Suppressor macrophage (primary cell): ENCODE results near the gene SDCCAG8.

ENCODE experiments used
- DNase-seq, 4 experiments: peaks; one replicate each; pipeline ENCODE4 v3.0.0-alpha.2; 2020 to 2022

The SDCCAG8 gene

GRCh38 chr1:243254233-243254926 lies 1.5 kb upstream of the SDCCAG8 start:
- peak; percentile 90 to 96 (median 92) for DNase-seq

- peak; percentile 95 to 97 (median 96) for DNase-seq
Observed at GRCh38 chr1:243254927-243255790, 682 bp upstream of the SDCCAG8 start, which contains the start of gene CEP170. TSS of gene CEP170 (minus strand) at chr1:243255281. CDS start at chr1:243225280, 30,001 bp downstream.

GRCh38 chr1:243256590-243256989 lies 749 bp downstream of the SDCCAG8 start:
- no peak for DNase-seq

- DNase-seq = no peak
Observed at GRCh38 chr1:243257189-243257588, 1.3 kb downstream of the SDCCAG8 start.

GRCh38 chr1:243258731-243259130 lies 2.9 kb downstream of the SDCCAG8 start:
- peak in 1 of 4 experiments; percentile 40 for DNase-seq

- DNase-seq = no peak
Observed at GRCh38 chr1:243260221-243260880, 4.5 kb downstream of the SDCCAG8 start.

- DNase-seq = no peak
Observed at GRCh38 chr1:243261390-243261789, 5.5 kb downstream of the SDCCAG8 start.

GRCh38 chr1:243264717-243265116 lies 8.9 kb downstream of the SDCCAG8 start:
- DNase-seq = peak; percentile 54 to 88 (median 74)

- no peak for DNase-seq
Observed at GRCh38 chr1:243266231-243266630, 10.4 kb downstream of the SDCCAG8 start.

- peak; percentile 77 to 93 (median 84) for DNase-seq
Observed at GRCh38 chr1:243267471-243267880, 11.6 kb downstream of the SDCCAG8 start.

- peak; percentile 44 to 77 (median 62) for DNase-seq
Observed at GRCh38 chr1:243267914-243268653, 12.2 kb downstream of the SDCCAG8 start.

GRCh38 chr1:243268751-243269460 lies 13.1 kb downstream of the SDCCAG8 start:
- DNase-seq = peak; percentile 23 to 40 (median 32)

GRCh38 chr1:243269461-243269801 lies 13.6 kb downstream of the SDCCAG8 start:
- no peak for DNase-seq

GRCh38 chr1:243270097-243270864 lies 14.4 kb downstream of the SDCCAG8 start:
- peak in 2 of 4 experiments; percentile 54 to 59 for DNase-seq

- DNase-seq = no peak
Observed at GRCh38 chr1:243271996-243272395, 16.2 kb downstream of the SDCCAG8 start.

- no peak for DNase-seq
Observed at GRCh38 chr1:243272401-243272800, 16.6 kb downstream of the SDCCAG8 start.

GRCh38 chr1:243273506-243273905 lies 17.7 kb downstream of the SDCCAG8 start:
- DNase-seq = no peak

- DNase-seq = no peak
Observed at GRCh38 chr1:243273945-243274344, 18.1 kb downstream of the SDCCAG8 start.

GRCh38 chr1:243275316-243275715 lies 19.5 kb downstream of the SDCCAG8 start:
- DNase-seq = no peak

GRCh38 chr1:243280571-243281129 lies 24.8 kb downstream of the SDCCAG8 start:
- DNase-seq = no peak

GRCh38 chr1:243281672-243282071 lies 25.8 kb downstream of the SDCCAG8 start:
- no peak for DNase-seq
